Mesothelial cell of epicardium (in vitro differentiated cells): ENCODE results near the gene ORM1. TPM values are rescaled to one million over a fixed set of nuclear protein-coding genes. Genes with fewer than 3 reads are reported as not detected.

ENCODE experiments used
- DNase-seq, 2 experiments: peaks; one replicate each; pipeline ENCODE4 v3.0.0; 2021; ENCODE audit warnings: low spot score in 2 of 2; ENCODE audit not compliant: unreplicated experiment in 2 of 2
- H3K27ac Mint-ChIP-seq: 2 replicates; pipeline ENCODE4 v1.8.0; 2021; ENCODE audit warnings: mixed read lengths
- H3K27me3 Mint-ChIP-seq: 2 replicates; pipeline ENCODE4 v1.8.0; 2021; ENCODE audit warnings: low read depth, mixed read lengths
- H3K36me3 Mint-ChIP-seq: 2 replicates; pipeline ENCODE4 v1.8.0; 2021; ENCODE audit warnings: mixed read lengths
- H3K4me1 Mint-ChIP-seq: 2 replicates; pipeline ENCODE4 v1.8.0; 2021; ENCODE audit warnings: mixed read lengths
- H3K4me3 Mint-ChIP-seq: 2 replicates; pipeline ENCODE4 v1.8.0; 2021; ENCODE audit warnings: mild to moderate bottlenecking, moderate library complexity, mixed read lengths
- H3K9me3 Mint-ChIP-seq: 2 replicates; pipeline ENCODE4 v1.8.0; 2021; ENCODE audit warnings: mixed read lengths
- CTCF ChIP-seq: fragments of 200-600 bp; sonication (generic); IDR thresholded peaks from one replicate; pipeline ENCODE4 v1.5.0; 2021; ENCODE audit warnings: antibody characterized with exemption; ENCODE audit not compliant: unreplicated experiment
- total RNA-seq: library from RNA; stranded (reverse); gene quantifications from 3 replicates; pipeline ENCODE4 v1.2.1, GENCODE V29; 2021

ORM1 gene
- total RNA-seq, 1 donor from 2014 or later: not detected

DNA sequence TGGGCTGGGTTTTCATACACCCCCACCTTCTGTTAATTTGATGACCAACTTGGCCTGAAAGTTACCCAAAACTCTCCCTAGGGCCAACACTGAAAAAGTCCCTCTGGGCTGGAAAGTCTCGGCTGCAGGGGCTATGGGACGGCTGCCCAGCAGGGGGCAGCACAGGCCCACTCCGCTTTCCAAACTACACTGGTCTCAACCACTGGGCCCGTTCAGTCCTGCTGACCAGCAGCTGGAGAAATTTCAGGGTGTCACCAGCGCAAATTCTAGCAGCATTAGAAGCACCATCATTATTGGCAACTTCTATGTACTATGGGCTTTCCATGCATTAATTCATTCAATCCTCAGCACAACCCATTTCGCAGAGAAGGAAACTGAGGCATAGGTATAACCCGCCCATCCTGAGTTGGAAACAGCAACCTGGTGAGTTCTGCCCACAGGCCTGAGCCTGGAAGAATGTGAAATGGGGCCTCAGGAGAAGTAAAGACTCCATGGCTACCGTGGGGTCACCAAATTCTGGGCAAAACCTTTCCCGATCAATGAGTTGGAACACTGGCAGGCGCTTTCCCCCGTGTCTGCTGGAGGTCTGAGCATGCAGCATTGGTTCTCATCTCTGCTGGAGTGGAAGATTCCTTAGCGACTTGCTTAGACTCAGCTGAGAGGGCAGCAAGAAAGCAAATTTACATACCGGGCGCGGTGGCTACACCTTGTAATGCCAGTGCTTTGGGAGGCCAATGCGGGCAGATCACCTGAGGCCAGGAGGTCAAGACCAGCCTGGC, 16.4 kb downstream of the ORM1 start:
- no peak for DNase-seq
- H3K27ac Mint-ChIP-seq: no peak overlapping the region
- H3K4me3 Mint-ChIP-seq: no peak overlapping the region
- peak; percentile 57 for TF ChIP-seq CTCF
- peaks cover 41% of the 10 kb centered on the region for H3K36me3 Mint-ChIP-seq
- H3K9me3 Mint-ChIP-seq: peaks cover 4% of the 10 kb centered on the region
- no peaks in the 10 kb centered on the region for H3K4me1 Mint-ChIP-seq
- H3K27me3 Mint-ChIP-seq: no peaks in the 10 kb centered on the region

DNA sequence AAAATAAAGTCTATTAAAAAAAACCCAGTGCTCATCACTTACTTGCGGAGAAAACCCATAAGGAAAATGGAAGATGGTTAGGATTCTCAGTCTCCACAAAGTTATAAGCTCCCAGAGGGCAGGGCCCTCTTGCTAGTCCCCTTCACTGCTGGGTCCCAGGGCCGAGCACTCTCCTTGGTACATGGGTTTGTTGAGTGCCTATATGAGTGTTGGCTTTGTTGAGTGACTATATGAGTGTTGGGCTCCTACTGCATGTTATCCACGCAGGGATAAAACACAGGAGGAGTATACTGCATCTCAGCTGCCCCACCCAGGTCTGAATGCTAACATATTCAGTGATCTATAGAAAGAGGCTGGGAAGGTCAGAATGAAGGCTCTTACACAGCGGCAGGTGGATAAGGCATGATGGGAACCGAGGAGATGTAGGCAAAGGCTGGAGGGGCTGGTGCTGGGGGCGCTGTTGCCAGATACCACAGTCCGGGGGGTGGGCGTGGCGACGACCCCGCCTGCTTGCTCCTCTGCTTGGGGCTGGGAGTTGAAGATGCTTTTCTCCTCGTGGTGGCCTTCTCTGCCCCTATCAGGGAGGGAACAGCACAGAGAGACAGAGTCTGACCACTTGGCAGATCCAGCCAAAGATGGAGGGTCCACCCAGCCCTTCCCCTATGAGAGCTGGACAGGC, 18.4 kb downstream of the ORM1 start:
- DNase-seq: no peak
- no peak overlapping the region for H3K27ac Mint-ChIP-seq
- no peaks in the 10 kb centered on the region for H3K4me1 Mint-ChIP-seq
- peaks cover 4% of the 10 kb centered on the region for H3K9me3 Mint-ChIP-seq
- H3K4me3 Mint-ChIP-seq: no peak overlapping the region
- H3K27me3 Mint-ChIP-seq: no peaks in the 10 kb centered on the region
- TF ChIP-seq CTCF: no peak
- H3K36me3 Mint-ChIP-seq: peaks cover 53% of the 10 kb centered on the region

GRCh38 chr9:114341991-114342390, 19.1 kb downstream of the ORM1 start:
- peaks cover 58% of the 10 kb centered on the region for H3K36me3 Mint-ChIP-seq
- H3K4me1 Mint-ChIP-seq: no peaks in the 10 kb centered on the region
- H3K9me3 Mint-ChIP-seq: peaks cover 4% of the 10 kb centered on the region
- H3K27me3 Mint-ChIP-seq: no peaks in the 10 kb centered on the region
- H3K4me3 Mint-ChIP-seq: no peak overlapping the region
- no peak overlapping the region for H3K27ac Mint-ChIP-seq
- TF ChIP-seq CTCF: no peak
- no peak for DNase-seq

DNA sequence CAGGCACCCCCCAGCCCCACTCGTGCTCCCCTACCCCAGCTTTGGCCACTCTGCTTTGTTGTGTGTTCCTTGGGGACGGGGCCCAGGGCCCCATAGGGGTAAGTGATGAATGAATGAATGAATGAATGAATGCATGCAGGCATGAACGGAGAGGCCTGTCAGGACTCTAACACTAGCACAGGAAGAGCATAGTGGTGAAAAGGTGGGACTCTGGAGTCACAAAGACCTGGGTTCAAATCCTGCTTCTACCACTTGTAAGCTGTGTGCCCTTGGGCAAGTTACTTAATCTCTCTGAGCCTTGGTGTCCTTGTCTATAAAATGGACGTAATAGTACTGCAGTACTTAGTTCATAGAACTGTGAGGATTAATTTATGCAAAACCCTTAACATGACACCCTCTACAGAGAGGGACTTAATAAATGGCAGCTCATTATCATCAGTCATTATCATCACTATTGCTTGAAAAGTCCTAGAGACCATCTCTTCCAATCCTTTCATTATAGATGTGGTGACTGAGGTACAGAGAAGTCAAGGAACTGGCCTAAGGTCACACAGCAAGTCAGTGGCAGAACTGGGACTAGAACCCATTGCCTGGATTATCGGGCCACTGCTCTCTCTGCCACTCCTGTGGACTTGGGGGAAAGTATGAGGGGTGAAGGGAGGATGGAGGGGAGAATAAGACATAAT, 20.0 kb downstream of the ORM1 start:
- peaks cover 57% of the 10 kb centered on the region for H3K36me3 Mint-ChIP-seq
- no peak overlapping the region for H3K4me3 Mint-ChIP-seq
- DNase-seq: no peak
- H3K27ac Mint-ChIP-seq: no peak overlapping the region
- peaks cover 4% of the 10 kb centered on the region for H3K9me3 Mint-ChIP-seq
- no peak for TF ChIP-seq CTCF
- no peaks in the 10 kb centered on the region for H3K4me1 Mint-ChIP-seq
- no peaks in the 10 kb centered on the region for H3K27me3 Mint-ChIP-seq

- Mint-ChIP-seq H3K27ac (no peak overlapping the region), H3K4me3 (no peak overlapping the region), H3K4me1 (no peaks in the 10 kb centered on the region), H3K9me3 (no peaks in the 10 kb centered on the region), H3K27me3 (no peaks in the 10 kb centered on the region), H3K36me3 (peaks cover 54% of the 10 kb centered on the region)
- no peak for DNase-seq
- TF ChIP-seq CTCF: no peak
These were observed 20.7 kb downstream of the ORM1 start for GRCh38 chr9:114343471-114344187.
